Measurements from ENCODE around the gene CAP2. TPM values are rescaled to one million over a fixed set of nuclear protein-coding genes. Genes with fewer than 3 reads are reported as not detected.
"Not testable (repeated sequence)": the region's sequence is repeated elsewhere in the genome, so short reads cannot be mapped to it uniquely, and the experiment has no call there.

The CAP2 gene
- total RNA-seq, 2 donors from 2014 or later: 2.3 to 5.7 TPM

DNA sequence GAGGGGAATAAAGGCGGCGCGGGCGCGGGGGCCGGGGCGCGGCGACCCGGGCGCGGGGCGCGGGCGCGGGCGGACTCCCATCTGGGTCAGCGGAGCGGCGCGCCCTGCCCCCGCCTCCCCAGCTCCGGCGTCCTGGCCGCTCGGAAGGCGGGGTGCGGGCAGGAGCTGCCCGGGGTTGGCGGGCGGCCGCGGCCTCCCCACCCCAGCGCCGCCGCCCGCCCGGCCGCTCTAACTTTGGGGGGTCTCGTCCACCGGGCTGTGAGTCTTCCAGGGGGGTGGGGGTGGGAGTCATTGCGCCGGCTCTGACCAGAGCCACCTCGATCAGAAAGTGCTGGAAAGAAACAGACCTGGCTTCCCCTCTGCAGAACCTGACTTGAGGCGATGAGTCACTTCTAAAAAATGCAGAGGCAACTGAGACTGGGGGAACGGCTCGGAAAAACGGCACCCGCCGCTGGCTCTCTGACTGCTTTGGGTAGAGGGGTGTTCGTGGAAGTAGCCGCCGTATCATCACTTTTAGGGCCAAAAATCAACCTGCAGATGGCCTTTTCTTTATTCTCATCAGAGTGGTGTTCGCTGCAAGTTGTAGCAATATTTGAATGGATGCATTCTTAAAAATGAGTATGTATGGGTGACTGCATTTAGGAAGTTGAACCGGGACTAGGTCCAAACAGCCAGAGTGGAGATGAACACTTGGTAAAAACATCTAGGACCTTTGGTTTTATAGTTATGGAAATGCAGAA lies 667 bp downstream of the CAP2 start:
- DNase-seq (peak; percentile 58 to 73 (median 64)), ATAC-seq (peak; percentile 86)
- Histone ChIP-seq H3K27ac (peak overlapping the region; percentile 87 to 96 (median 88)), H3K27me3 (no peaks in the 10 kb centered on the region), H3K4me3 (peak overlapping the region; percentile 37 to 82), H3K9me3 (no peaks in the 10 kb centered on the region), H3K4me1 (peaks cover 10% of the 10 kb centered on the region), H3K36me3 (replicated peaks in 1 of 2; ENCODE audit: insufficient read depth in 1 of 2, low read depth in 2 of 2) (no peaks in the 10 kb centered on the region)
- 1 to 3% methylated on average over 11 to 54 of the region's 55 CpGs for WGBS, 2 donors
- intact Hi-C loops (cut with DNase I): no loop called here
- TF ChIP-seq, protein P1, sequence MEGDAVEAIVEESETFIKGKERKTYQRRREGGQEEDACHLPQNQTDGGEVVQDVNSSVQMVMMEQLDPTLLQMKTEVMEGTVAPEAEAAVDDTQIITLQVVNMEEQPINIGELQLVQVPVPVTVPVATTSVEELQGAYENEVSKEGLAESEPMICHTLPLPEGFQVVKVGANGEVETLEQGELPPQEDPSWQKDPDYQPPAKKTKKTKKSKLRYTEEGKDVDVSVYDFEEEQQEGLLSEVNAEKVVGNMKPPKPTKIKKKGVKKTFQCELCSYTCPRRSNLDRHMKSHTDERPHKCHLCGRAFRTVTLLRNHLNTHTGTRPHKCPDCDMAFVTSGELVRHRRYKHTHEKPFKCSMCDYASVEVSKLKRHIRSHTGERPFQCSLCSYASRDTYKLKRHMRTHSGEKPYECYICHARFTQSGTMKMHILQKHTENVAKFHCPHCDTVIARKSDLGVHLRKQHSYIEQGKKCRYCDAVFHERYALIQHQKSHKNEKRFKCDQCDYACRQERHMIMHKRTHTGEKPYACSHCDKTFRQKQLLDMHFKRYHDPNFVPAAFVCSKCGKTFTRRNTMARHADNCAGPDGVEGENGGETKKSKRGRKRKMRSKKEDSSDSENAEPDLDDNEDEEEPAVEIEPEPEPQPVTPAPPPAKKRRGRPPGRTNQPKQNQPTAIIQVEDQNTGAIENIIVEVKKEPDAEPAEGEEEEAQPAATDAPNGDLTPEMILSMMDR (IDR thresholded peaks at IDR 0.05): no peak
- TF ChIP-seq POLR2A (IDR thresholded peaks at IDR 0.05): peak in 2 of 3 donors; percentile 22 to 39

DNA sequence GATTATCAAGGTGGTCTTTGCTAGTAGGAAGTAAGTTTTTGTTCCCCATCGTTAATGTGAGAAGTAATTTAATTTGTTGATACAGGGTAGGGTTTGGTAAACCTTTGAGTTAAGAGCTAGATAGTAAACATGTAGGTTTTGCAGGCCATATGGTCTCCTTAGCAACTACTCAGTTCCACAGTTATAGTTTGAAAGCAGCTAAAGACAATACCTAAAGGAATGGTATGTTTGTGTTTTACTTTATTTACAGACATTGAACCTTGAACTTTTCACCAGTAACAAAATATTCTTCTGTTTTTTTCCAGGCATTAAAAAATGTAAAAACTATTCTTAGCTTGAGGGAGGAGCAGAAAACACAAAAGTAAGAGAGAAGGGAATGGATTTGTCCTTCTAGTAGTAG lies 1.7 kb downstream of the CAP2 start:
- H3K27ac ChIP-seq: peak overlapping the region in 1 of 4 donors; percentile 9
- TF ChIP-seq POLR2A (IDR thresholded peaks at IDR 0.05): no peak
- TF ChIP-seq, protein P1 (IDR thresholded peaks at IDR 0.05): no peak
- no peaks in the 10 kb centered on the region for H3K9me3 ChIP-seq
- H3K4me3 ChIP-seq: no peak overlapping the region
- intact Hi-C loops (cut with DNase I): no loop called here
- no peaks in the 10 kb centered on the region for H3K27me3 ChIP-seq
- no peak for DNase-seq
- no peaks in the 10 kb centered on the region for H3K36me3 ChIP-seq (replicated peaks in 1 of 2; ENCODE audit: insufficient read depth in 1 of 2, low read depth in 2 of 2)
- no peak for ATAC-seq
- peaks cover 10% of the 10 kb centered on the region for H3K4me1 ChIP-seq
- 39 to 59% methylated on average over 1 of the region's 1 CpG for WGBS, 2 donors

DNA sequence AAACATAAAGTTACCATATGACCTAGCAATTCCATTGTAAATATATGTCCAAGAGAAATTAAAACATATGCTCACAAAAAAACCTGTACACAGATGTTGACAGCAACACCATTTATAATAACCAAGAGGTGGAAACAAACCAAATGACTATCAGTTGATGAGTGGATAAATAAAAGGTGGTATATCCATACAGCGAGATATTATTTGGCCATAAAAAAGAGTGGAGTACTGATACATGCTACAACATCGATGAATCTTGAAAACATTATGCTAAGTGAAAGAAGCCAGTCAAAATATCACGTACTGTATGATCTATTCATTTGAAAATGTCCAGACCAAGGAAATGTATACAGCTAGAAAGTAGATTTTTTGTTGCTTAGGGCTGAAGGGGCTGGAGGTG lies 2.9 kb downstream of the CAP2 start:
- WGBS, 2 donors: 89 to 90% methylated on average over 3 of the region's 3 CpGs

DNA sequence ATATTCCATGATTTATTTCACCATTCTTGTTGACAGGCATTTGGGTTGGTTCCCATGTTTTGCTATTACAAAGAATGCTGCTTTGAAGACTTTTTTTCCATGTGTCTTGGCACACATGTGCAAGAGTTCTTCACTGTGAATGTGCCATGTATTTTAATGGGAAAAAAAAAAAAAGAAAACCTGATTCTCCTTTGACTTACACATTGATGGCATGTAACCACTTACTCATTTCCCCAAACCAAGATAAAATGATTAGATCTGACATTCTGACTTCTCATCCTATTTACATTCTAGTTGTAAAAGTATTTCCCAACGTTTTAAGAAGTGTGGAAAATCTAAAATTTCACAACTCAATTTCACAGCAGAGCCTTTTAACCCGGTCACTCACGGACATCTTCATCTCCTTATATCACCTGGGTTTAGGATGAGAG lies 4.4 kb downstream of the CAP2 start:
- H3K9me3 ChIP-seq: no peaks in the 10 kb centered on the region
- peaks cover 10% of the 10 kb centered on the region for H3K4me1 ChIP-seq
- TF ChIP-seq, protein P1 (IDR thresholded peaks at IDR 0.05): no peak
- no peak overlapping the region for H3K4me3 ChIP-seq
- DNase-seq (peak in 2 of 4 donors; percentile 6 to 23), ATAC-seq (no peak)
- 65 to 70% methylated on average over 3 of the region's 3 CpGs for WGBS, 2 donors
- H3K27me3 ChIP-seq: no peaks in the 10 kb centered on the region
- intact Hi-C loops (cut with DNase I): no loop called here
- H3K27ac ChIP-seq: no peak overlapping the region
- no peaks in the 10 kb centered on the region for H3K36me3 ChIP-seq (replicated peaks in 1 of 2; ENCODE audit: insufficient read depth in 1 of 2, low read depth in 2 of 2)

More for the DNA sequence above, 2.9 kb downstream of the CAP2 start:
- H3K9me3 ChIP-seq: no peaks in the 10 kb centered on the region
- intact Hi-C loops (cut with DNase I): no loop called here
- no peak for DNase-seq
- H3K4me3 ChIP-seq: no peak overlapping the region
- no peaks in the 10 kb centered on the region for H3K36me3 ChIP-seq (replicated peaks in 1 of 2; ENCODE audit: insufficient read depth in 1 of 2, low read depth in 2 of 2)
- H3K27me3 ChIP-seq: no peaks in the 10 kb centered on the region
- no peak for TF ChIP-seq POLR2A (IDR thresholded peaks at IDR 0.05)
- TF ChIP-seq, protein P1 (IDR thresholded peaks at IDR 0.05): no peak
- ATAC-seq: no peak
- H3K27ac ChIP-seq: no peak overlapping the region
- peaks cover 10% of the 10 kb centered on the region for H3K4me1 ChIP-seq

DNA sequence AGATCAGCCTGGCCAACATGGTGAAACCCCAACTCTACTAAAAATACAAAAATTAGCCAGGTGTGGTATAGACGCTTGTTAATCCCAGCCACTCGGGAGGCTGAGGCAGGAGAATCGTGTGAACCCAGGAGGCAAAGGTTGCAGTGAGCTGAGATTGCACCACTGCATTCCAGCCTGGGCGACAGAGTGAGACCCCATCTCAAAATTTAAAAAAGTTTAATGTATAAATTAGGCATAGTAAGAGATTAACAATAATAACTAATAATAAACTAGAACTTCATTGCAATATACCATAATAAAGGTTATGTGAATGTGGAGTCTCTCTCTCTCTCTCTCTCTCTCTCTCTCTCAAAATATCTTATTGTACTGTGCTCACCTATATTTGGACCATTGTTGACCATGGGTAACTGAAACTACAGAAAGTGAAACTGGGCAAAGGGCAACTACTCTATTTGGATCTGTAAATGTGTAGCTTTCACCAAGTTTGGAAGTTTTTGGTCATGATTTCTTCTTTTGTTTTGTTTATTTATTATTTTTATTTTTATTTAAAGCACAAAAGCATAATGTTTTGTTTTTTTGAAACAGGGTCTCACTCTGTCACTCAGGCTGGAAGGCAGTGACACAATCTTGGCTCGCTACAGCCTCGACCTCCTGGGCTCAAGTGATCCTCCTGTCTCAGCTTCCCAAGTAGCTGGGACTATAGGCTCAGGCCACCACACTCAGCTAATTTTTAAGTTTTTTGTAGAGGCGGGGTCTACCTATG lies 12.0 kb downstream of the CAP2 start:
- DNase-seq; H3K4me3 ChIP-seq; intact Hi-C loops (cut with DNase I); H3K4me1 ChIP-seq; H3K9me3 ChIP-seq; H3K27ac ChIP-seq; H3K36me3 ChIP-seq (replicated peaks in 1 of 2; ENCODE audit: insufficient read depth in 1 of 2, low read depth in 2 of 2); ATAC-seq; H3K27me3 ChIP-seq: not testable (repeated sequence)
- WGBS, 2 donors: 86 to 98% methylated on average over 7 of the region's 7 CpGs

Measured in body of pancreas (tissue), 4 donors.